ENCODE data around the gene TPSG1.

The TPSG1 gene

GRCh38 chr16:1217526-1217925 is 7.5 kb downstream of the TPSG1 start:
- DNase-seq (ENCODE audit: insufficient read length, low spot score): no peak
- FAIRE-seq: no peak

- DNase-seq (ENCODE audit: insufficient read length, low spot score) (no peak), FAIRE-seq (no peak)
Observed at GRCh38 chr16:1216681-1217400, 8.2 kb downstream of the TPSG1 start.

GRCh38 chr16:1216296-1216619 is 8.8 kb downstream of the TPSG1 start:
- DNase-seq (ENCODE audit: insufficient read length, low spot score) (no peak), FAIRE-seq (no peak)

DNA sequence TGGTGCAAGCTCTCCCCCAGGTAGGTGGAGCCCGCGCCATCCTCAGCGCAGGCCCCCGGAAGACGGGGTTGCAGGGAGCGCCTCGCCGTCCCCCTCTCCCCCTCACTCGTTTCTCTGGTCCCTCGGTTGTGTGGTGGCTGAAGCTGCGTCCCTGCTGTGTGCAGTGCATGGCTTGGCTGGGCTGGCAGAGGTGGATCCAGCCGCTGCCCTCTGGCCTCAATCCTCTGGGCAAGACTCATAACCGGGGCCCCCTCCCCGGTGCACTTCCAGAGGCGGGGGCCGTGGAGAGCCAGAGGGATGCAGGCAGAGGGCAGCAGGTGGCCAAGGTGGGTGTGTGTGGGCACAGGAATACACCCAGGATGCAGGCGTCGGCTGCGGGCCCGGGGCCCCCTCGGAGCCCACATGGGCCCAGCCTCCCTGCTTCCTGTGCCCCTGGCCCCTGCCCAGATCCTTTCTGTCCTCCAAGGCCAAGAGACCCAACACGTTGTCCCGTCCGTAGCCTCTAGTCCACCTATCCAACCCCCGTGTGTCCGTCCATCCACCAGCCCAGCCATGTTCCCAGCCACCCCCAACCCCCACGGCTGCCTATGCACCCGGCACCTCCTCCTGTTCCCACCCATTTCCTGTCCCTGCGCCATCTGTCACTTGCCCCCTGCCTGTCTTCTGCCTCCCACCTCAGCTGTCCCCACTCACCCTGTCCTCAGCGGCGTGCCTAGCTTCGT is 9.3 kb downstream of the TPSG1 start:
- no peak for FAIRE-seq

GRCh38 chr16:1214719-1215118 is 10.3 kb downstream of the TPSG1 start:
- FAIRE-seq (no peak), DNase-seq (ENCODE audit: insufficient read length, low spot score) (no peak)

More for the DNA sequence above, 9.3 kb downstream of the TPSG1 start:
- no peak for DNase-seq (ENCODE audit: insufficient read length, low spot score)

GRCh38 chr16:1213796-1214372 is 11.2 kb downstream of the TPSG1 start:
- FAIRE-seq (no peak), DNase-seq (ENCODE audit: insufficient read length, low spot score) (no peak)

DNA sequence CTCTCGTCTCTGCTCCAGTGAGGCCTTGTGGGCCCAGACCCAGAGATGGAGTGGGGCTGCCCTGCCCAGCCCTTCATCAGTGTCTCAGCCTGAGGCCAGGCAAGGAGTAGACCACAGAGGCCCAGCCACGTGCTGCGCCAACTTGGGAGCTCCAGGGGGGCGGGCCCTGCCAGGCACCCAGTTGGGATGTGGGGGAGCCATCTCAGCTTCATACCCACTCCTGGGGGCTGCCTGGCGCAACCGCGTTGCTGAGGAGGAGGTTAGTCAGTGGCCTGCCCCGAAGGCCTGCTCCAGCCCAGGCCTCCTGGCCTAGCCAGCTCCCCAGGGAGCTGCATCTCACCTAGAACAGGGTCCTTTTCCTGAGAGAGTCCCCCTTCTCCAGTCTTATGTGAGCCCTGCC is 11.8 kb downstream of the TPSG1 start:
- DNase-seq (ENCODE audit: insufficient read length, low spot score) (no peak), FAIRE-seq (no peak)

- no peak for FAIRE-seq
- DNase-seq (ENCODE audit: insufficient read length, low spot score): no peak
Observed at GRCh38 chr16:1212616-1213194, 12.4 kb downstream of the TPSG1 start.

GRCh38 chr16:1211451-1212268 is 13.4 kb downstream of the TPSG1 start:
- no peak for FAIRE-seq
- no peak for DNase-seq (ENCODE audit: insufficient read length, low spot score)

- FAIRE-seq: no peak
- DNase-seq (ENCODE audit: insufficient read length, low spot score): no peak
Observed at GRCh38 chr16:1210461-1210860, 14.6 kb downstream of the TPSG1 start.

DNA sequence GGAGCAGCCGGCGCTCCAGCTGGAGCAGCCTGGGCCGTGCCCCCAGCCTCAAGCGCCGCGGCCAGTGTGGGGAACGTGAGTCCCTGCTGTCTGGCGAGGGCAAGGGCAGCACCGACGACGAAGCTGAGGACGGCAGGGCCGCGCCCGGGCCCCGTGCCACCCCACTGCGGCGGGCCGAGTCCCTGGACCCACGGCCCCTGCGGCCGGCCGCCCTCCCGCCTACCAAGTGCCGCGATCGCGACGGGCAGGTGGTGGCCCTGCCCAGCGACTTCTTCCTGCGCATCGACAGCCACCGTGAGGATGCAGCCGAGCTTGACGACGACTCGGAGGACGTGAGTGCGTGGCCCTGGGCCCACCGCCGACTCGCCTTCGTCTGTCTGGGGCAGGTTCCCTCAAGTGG is 16.0 kb downstream of the TPSG1 start:
- FAIRE-seq: no peak
- DNase-seq (ENCODE audit: insufficient read length, low spot score): no peak

GRCh38 chr16:1208239-1208830 is 16.7 kb downstream of the TPSG1 start:
- no peak for FAIRE-seq
- no peak for DNase-seq (ENCODE audit: insufficient read length, low spot score)

DNA sequence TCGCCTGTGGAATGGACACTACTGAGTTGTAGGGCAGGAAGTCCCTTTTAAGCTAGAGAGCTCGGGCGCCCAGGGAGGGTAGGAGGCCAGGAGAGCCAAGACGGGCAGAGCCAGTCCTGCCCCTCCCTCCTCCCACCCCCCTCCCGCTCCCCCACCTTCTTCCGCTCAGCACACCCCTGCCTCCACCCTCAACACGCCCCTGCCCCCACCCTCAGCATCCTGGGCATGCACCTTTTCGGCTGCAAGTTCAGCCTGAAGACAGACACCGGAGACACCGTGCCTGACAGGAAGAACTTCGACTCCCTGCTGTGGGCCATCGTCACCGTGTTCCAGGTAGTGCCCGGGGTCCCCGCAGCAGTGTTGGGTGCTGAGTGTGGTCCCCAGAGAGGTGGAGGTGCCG is 18.3 kb downstream of the TPSG1 start:
- FAIRE-seq (no peak), DNase-seq (ENCODE audit: insufficient read length, low spot score) (no peak)

DNA sequence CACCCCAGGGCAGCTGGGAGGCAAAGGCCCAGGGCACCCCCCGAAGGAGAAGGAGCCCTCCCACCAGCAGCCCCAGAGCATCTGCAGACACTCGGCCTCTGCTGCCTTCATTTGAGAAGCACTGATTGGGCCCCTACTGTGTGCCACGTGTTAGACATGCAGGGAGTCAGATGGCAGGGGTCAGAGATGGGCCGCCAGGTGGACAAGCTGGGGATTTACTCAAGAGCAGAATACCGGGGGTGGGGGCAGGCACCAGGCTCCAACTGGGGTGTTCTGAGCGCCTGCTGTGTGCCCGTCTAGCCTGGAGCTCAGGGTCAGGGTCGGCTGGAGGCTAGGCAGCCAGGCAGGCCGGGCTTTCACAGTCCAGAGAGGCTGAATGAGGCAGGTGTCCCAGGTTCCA is 18.7 kb downstream of the TPSG1 start:
- FAIRE-seq (no peak), DNase-seq (ENCODE audit: insufficient read length, low spot score) (no peak)

GRCh38 chr16:1204933-1205332 is 20.1 kb downstream of the TPSG1 start:
- DNase-seq (ENCODE audit: insufficient read length, low spot score) (no peak), FAIRE-seq (no peak)

GRCh38 chr16:1202274-1202673 is 22.8 kb downstream of the TPSG1 start:
- no peak for DNase-seq (ENCODE audit: insufficient read length, low spot score)
- FAIRE-seq: no peak

- DNase-seq (ENCODE audit: insufficient read length, low spot score) (no peak), FAIRE-seq (no peak)
Observed at GRCh38 chr16:1201444-1201843, 23.6 kb downstream of the TPSG1 start.

DNA sequence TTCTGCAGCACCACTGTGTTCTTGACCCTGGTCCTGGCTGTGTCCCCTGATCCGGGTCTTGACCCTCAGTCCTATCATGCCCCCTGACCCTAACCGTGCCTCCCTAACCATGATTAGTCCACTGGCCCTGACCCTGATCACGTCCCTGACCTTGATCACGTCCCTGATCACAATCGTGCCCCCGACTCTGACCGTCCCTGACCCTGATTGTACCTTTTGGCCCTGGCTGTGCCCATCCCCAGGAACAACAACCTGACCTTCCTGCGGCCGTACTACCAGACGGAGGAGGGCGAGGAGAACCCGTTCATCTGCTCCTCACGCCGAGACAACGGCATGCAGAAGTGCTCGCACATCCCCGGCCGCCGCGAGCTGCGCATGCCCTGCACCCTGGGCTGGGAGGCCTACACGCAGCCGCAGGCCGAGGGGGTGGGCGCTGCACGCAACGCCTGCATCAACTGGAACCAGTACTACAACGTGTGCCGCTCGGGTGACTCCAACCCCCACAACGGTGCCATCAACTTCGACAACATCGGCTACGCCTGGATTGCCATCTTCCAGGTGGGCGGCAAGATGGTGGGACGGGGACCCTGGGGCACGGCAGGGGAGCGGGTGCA is 24.9 kb downstream of the TPSG1 start:
- no peak for DNase-seq (ENCODE audit: insufficient read length, low spot score)
- FAIRE-seq: peak; percentile 13

GRCh38 chr16:1199347-1200013 is 25.6 kb downstream of the TPSG1 start:
- no peak for FAIRE-seq

More at GRCh38 chr16:1199347-1200013, 25.6 kb downstream of the TPSG1 start:
- DNase-seq (ENCODE audit: insufficient read length, low spot score): no peak

All from HTR-8/SVneo (cell line).